IMR-90 (cell line): ENCODE measurements around the gene EIF4A2. TPM values are rescaled to one million over a fixed set of nuclear protein-coding genes. Genes with fewer than 3 reads are reported as not detected.

ENCODE experiments used
- ATAC-seq: fragments of 200-7000 bp; cut with Tn5 transposase; 2 replicates; pipeline ENCODE4 v1.9.1; 2020; ENCODE audit warnings: low read depth, mild to moderate bottlenecking, moderate library complexity
- BruUV-seq: library from RNA; stranded (reverse); fragments of 400-500 nt; replicated peaks from 2 replicates; lab custom pipeline; 2021; lab: Mats Ljungman, UMichigan
- CTCF ChIA-PET: fragments of 300-600 bp; formaldehyde crosslinking; extraction: SDS; loops from one replicate; lab custom pipeline; 2021; ENCODE audit warnings: antibody characterized with exemption; lab: Yijun Ruan, JAX
- POLR2A ChIA-PET: fragments of 300-600 bp; sonication (Branson Sonifier 250); formaldehyde crosslinking; loops from one replicate; lab custom pipeline; 2022; ENCODE audit warnings: antibody characterized with exemption; ENCODE audit not compliant: unreplicated experiment; lab: Charles Lee
- DNase-seq: peaks from one replicate; pipeline ENCODE4 v3.0.0; 2013
- H2AFZ ChIP-seq: replicated peaks from 2 replicates; pipeline ENCODE3; 2013; ENCODE audit warnings: low read length, mild to moderate bottlenecking; ENCODE audit not compliant: poor library complexity
- H2AK5ac ChIP-seq: 2 replicates; pipeline ENCODE4 v1.6.1; 2013; ENCODE audit warnings: low read depth, low read length, inconsistent platforms
- H2AK9ac ChIP-seq: replicated peaks from 2 replicates; pipeline ENCODE3; 2013; ENCODE audit warnings: mild to moderate bottlenecking, low read depth, low read length, moderate library complexity; ENCODE audit not compliant: poor library complexity
- H2BK120ac ChIP-seq: 2 replicates; pipeline ENCODE4 v1.6.1; 2013; ENCODE audit warnings: low read depth, low read length, inconsistent platforms
- H2BK15ac ChIP-seq: 3 replicates; pipeline ENCODE4 v1.6.1; 2013; ENCODE audit warnings: low read depth, low read length, inconsistent platforms
- H2BK20ac ChIP-seq: 2 replicates; pipeline ENCODE4 v1.6.1; 2013; ENCODE audit warnings: low read depth, mild to moderate bottlenecking, inconsistent platforms, low read length, moderate library complexity
- H2BK5ac ChIP-seq: 2 replicates; pipeline ENCODE4 v1.6.1; 2013; ENCODE audit warnings: mild to moderate bottlenecking, low read depth, low read length, inconsistent platforms; ENCODE audit not compliant: poor library complexity, severe bottlenecking
- H3K14ac ChIP-seq: replicated peaks from 2 replicates; pipeline ENCODE4 v1.6.1; 2013; ENCODE audit warnings: low read depth, low read length, inconsistent platforms
- H3K18ac ChIP-seq: 2 replicates; pipeline ENCODE4 v1.6.1; 2013; ENCODE audit warnings: low read depth, low read length, control low read depth
- H3K23ac ChIP-seq: 2 replicates; pipeline ENCODE4 v1.6.1; 2013; ENCODE audit warnings: low read depth, low read length, inconsistent platforms
- H3K27ac ChIP-seq: 2 replicates; pipeline ENCODE4 v1.5.1; 2013; ENCODE audit warnings: mild to moderate bottlenecking, control low read depth, low read length; ENCODE audit not compliant: insufficient read depth
- H3K27me3 ChIP-seq: 2 replicates; pipeline ENCODE4 v1.6.1; 2013; ENCODE audit warnings: low read length; ENCODE audit not compliant: control insufficient read depth, insufficient read depth
- H3K36me3 ChIP-seq: 2 replicates; pipeline ENCODE4 v1.6.1; 2013; ENCODE audit warnings: low read length, mixed read lengths; ENCODE audit not compliant: control insufficient read depth, insufficient read depth
- H3K4ac ChIP-seq: 2 replicates; pipeline ENCODE4 v1.6.1; 2013; ENCODE audit warnings: low read depth, low read length, inconsistent platforms
- H3K4me1 ChIP-seq: 2 replicates; pipeline ENCODE4 v1.6.1; 2013; ENCODE audit warnings: low read length, mixed read lengths; ENCODE audit not compliant: control insufficient read depth, insufficient read depth
- H3K4me2 ChIP-seq: 2 replicates; pipeline ENCODE4 v1.6.1; 2013; ENCODE audit warnings: low read depth, mild to moderate bottlenecking, control low read depth, low read length, moderate library complexity
- H3K4me3 ChIP-seq: 2 replicates; pipeline ENCODE4 v1.5.1; 2013; ENCODE audit warnings: low read depth, mild to moderate bottlenecking, control low read depth, low read length, moderate library complexity; ENCODE audit not compliant: insufficient read depth
- H3K56ac ChIP-seq: 2 replicates; pipeline ENCODE4 v1.6.1; 2013; ENCODE audit warnings: low read length, inconsistent platforms; ENCODE audit not compliant: insufficient read depth; ENCODE audit errors: extremely low read depth
- H3K79me1 ChIP-seq, 2 experiments: 2 replicates each; pipeline ENCODE4 v1.6.1; 2013; ENCODE audit warnings: low read length in 2 of 2, inconsistent platforms in 1 of 2, low read depth in 1 of 2
- H3K9ac ChIP-seq: 2 replicates; pipeline ENCODE4 v1.6.1; 2013; ENCODE audit warnings: low read depth, low read length, control low read depth
- H3K9me1 ChIP-seq: 2 replicates; pipeline ENCODE4 v1.6.1; 2013; ENCODE audit warnings: low read length, inconsistent platforms; ENCODE audit not compliant: insufficient read depth
- H3K9me3 ChIP-seq: 2 replicates; pipeline ENCODE4 v1.6.1; 2013; ENCODE audit warnings: low read length; ENCODE audit not compliant: control insufficient read depth, insufficient read depth
- H4K20me1 ChIP-seq: 2 replicates; pipeline ENCODE4 v1.6.1; 2013; ENCODE audit warnings: low read length, inconsistent platforms; ENCODE audit not compliant: insufficient read depth
- H4K5ac ChIP-seq: 2 replicates; pipeline ENCODE4 v1.6.1; 2013; ENCODE audit warnings: mild to moderate bottlenecking, low read depth, low read length, control low read depth
- H4K8ac ChIP-seq, 2 experiments: 2 replicates each; pipeline ENCODE4 v1.6.1; 2013; ENCODE audit warnings: low read depth in 2 of 2, low read length in 2 of 2, control low read depth in 1 of 2, inconsistent platforms in 1 of 2
- H4K91ac ChIP-seq: 2 replicates; pipeline ENCODE4 v1.6.1; 2013; ENCODE audit warnings: low read depth, low read length, inconsistent platforms; ENCODE audit not compliant: insufficient read depth
- BHLHE40 ChIP-seq: fragments of 150-350 bp; IDR thresholded peaks from 2 replicates; pipeline ENCODE4 v1.6.1; 2016; ENCODE audit warnings: mild to moderate bottlenecking, low read depth, low read length
- CEBPB ChIP-seq: IDR thresholded peaks from 2 replicates; pipeline ENCODE4 v1.6.1; 2012; ENCODE audit warnings: low read depth, low read length, improper control_type of control experiment
- FOS ChIP-seq: fragments of 150-350 bp; IDR thresholded peaks from 2 replicates; pipeline ENCODE4 v1.6.1; 2016; ENCODE audit warnings: low read depth, low read length
- RCOR1 ChIP-seq: IDR thresholded peaks from 2 replicates; pipeline ENCODE4 v1.6.1; 2012; ENCODE audit warnings: mild to moderate bottlenecking, low read length, improper control_type of control experiment; ENCODE audit not compliant: insufficient replicate concordance
- SMC3 ChIP-seq: fragments of 150-350 bp; IDR thresholded peaks from 2 replicates; pipeline ENCODE4 v1.6.1; 2016; ENCODE audit warnings: low read depth, mild to moderate bottlenecking, antibody characterized with exemption, low read length, moderate library complexity
- WGBS, 2 experiments: methylation state at CpG; one replicate each; pipeline versions ENCODE4 v1.1.5 to v1.1.7; 2013; ENCODE audit warnings: missing lambda C conversion rate in 2 of 2; ENCODE audit not compliant: insufficient read length in 1 of 2; ENCODE audit errors: extremely low coverage in 2 of 2; 5-methylcytosine and 5-hydroxymethylcytosine counted together
- dilution Hi-C: fragments of 300-500 bp; cut with HindIII; formaldehyde crosslinking; loops from one replicate; pipeline ENCODE4 v1.14.3; 2018; ENCODE audit warnings: low sequenced_read_pairs; ENCODE audit not compliant: unreplicated experiment
- in situ Hi-C: fragments of 300-500 bp; cut with MboI; formaldehyde crosslinking; loops from 3 replicates; pipeline ENCODE4 v1.14.3; 2019; ENCODE audit warnings: low sequenced_read_pairs, inconsistent platforms, mixed read lengths
- intact Hi-C: fragments of 100-400 bp; cut with micrococcal nuclease; formaldehyde crosslinking; loops from 2 replicates; pipeline ENCODE4 v1.10.0; 2022
- polyA plus RNA-seq, 3 experiments: library from polyadenylated mRNA; depleted of rRNA; stranded (reverse); fragments of >200 nt; gene quantifications; 2 replicates each; pipeline ENCODE4 v1.2.3, GENCODE V29; 2012; ENCODE audit warnings: low replicate concordance in 1 of 3
- total RNA-seq: library from RNA; depleted of rRNA; stranded (reverse); fragments of >200 nt; gene quantifications from 2 replicates; pipeline ENCODE4 v1.2.3, GENCODE V29; 2012
- TF ChIP-seq, protein P1 (sequence below): fragments of 150-350 bp; IDR thresholded peaks from 2 replicates; pipeline ENCODE4 v1.6.1; 2016; ENCODE audit warnings: low read depth, mild to moderate bottlenecking, low read length, moderate library complexity, borderline replicate concordance

EIF4A2 gene
- total and polyA plus RNA-seq, 2 of the 4 experiments (the other 2 are of a cell fraction): 310 to 320 TPM

- peaks cover 4 to 34% of the 10 kb centered on the region in 2 experiments for H3K79me1 ChIP-seq
- H2BK5ac ChIP-seq: peak overlapping the region; percentile 25
- peak overlapping the region; percentile 89 for H3K23ac ChIP-seq
- H2AK9ac ChIP-seq: no peak overlapping the region
- no peak for DNase-seq
- H3K18ac ChIP-seq: no peak overlapping the region
- H3K36me3 ChIP-seq: peaks cover 46% of the 10 kb centered on the region
- TF ChIP-seq, protein P1, sequence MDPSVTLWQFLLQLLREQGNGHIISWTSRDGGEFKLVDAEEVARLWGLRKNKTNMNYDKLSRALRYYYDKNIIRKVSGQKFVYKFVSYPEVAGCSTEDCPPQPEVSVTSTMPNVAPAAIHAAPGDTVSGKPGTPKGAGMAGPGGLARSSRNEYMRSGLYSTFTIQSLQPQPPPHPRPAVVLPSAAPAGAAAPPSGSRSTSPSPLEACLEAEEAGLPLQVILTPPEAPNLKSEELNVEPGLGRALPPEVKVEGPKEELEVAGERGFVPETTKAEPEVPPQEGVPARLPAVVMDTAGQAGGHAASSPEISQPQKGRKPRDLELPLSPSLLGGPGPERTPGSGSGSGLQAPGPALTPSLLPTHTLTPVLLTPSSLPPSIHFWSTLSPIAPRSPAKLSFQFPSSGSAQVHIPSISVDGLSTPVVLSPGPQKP: no peak
- TF ChIP-seq RCOR1: no peak
- TF ChIP-seq CEBPB: peak; percentile 54; the same call in 1 of the 2 replicates
- TF ChIP-seq SMC3: no peak
- no peak for TF ChIP-seq FOS
- no peak for TF ChIP-seq BHLHE40
- H3K27me3 ChIP-seq: no peaks in the 10 kb centered on the region
- ChIA-PET POLR2A (no interaction called here), CTCF (interaction anchor here (1.1 to 1.2 kb wide), 2 partner anchors 36 to 170 kb away, joined by 3 to 5 read pairs; no protein-coding TSS in a partner anchor)
- no peak overlapping the region for H2BK15ac ChIP-seq
- no peak overlapping the region for H3K4ac ChIP-seq
- no peak overlapping the region for H3K27ac ChIP-seq
- H2BK120ac ChIP-seq: no peak overlapping the region
- no peak overlapping the region for H4K8ac ChIP-seq
- H3K4me1 ChIP-seq: no peaks in the 10 kb centered on the region; the same call in 1 of the 2 replicates
- H2BK20ac ChIP-seq: no peak overlapping the region
- dilution Hi-C loops: no loop called here
- intact Hi-C loops: loop anchor here (1.0 to 10.0 kb wide), 3 partner anchors 170 to 680 kb away; partner anchors contain the start of genes DNAJB11 and ETV5
- H3K9ac ChIP-seq: peak overlapping the region; percentile 98
- H4K91ac ChIP-seq: no peak overlapping the region
- H2AK5ac ChIP-seq: no peak overlapping the region
- H2AFZ ChIP-seq: no peak overlapping the region
- peak overlapping the region; percentile 93 for H3K4me2 ChIP-seq
- H3K56ac ChIP-seq: peak overlapping the region; percentile 60
- WGBS, 2 experiments: 0% methylated on average over 3 of the region's 7 CpGs; no CpG with 5 or more reads in 1 of the 2 experiments
- peak overlapping the region; percentile 80 for H3K4me3 ChIP-seq
- H4K5ac ChIP-seq: no peak overlapping the region
- TSS peak; percentile 23 for BruUV-seq
- ATAC-seq: no peak
- H3K14ac ChIP-seq: peak overlapping the region; percentile 25
- peaks cover 63% of the 10 kb centered on the region for H4K20me1 ChIP-seq
- no peaks in the 10 kb centered on the region for H3K9me3 ChIP-seq
- in situ Hi-C loops: no loop called here
- no peaks in the 10 kb centered on the region for H3K9me1 ChIP-seq
Observed at GRCh38 chr3:186784820-186785494, 1.6 kb downstream of the EIF4A2 start.
